ENCODE results near the gene TMEM131.

- TF ChIP-seq POLR2A (IDR thresholded peaks at IDR 0.05) (no peak), CTCF (IDR thresholded peaks at IDR 0.05) (no peak)
Measured at GRCh38 chr2:97718051-97718882, 277.5 kb downstream of the TMEM131 start.
